A172 (cell line): ENCODE data around the gene ADCY1. TPM values are rescaled to one million over a fixed set of nuclear protein-coding genes. Genes with fewer than 3 reads are reported as not detected.
A peak's percentile ranks its signal among the peaks of the same experiment; 100 is the strongest.
"Not testable (repeated sequence)": the region's sequence is repeated elsewhere in the genome, so short reads cannot be mapped to it uniquely, and the experiment has no call there.

Source experiments
- DNase-seq: peaks from one replicate; pipeline ENCODE4 v3.0.0-alpha.2; 2015; ENCODE audit warnings: low spot score
- total RNA-seq: library from RNA; depleted of rRNA; stranded (reverse); fragments of >200 nt; shearing (Covaris generic); gene quantifications from 2 replicates; pipeline ENCODE4 v1.2.3, GENCODE V29; 2014

ADCY1 gene
- total RNA-seq, 1 experiment from 2014 or later = 3.5 TPM

- no peak for DNase-seq
These were observed 136.3 kb downstream of the ADCY1 start for GRCh38 chr7:45710271-45711160.

GRCh38 chr7:45711161-45711490 lies 137.0 kb downstream of the ADCY1 start:
- no peak for DNase-seq

GRCh38 chr7:45712057-45712689 lies 138.0 kb downstream of the ADCY1 start:
- no peak for DNase-seq

GRCh38 chr7:45712872-45713668 lies 138.9 kb downstream of the ADCY1 start:
- no peak for DNase-seq

GRCh38 chr7:45713669-45714520 lies 139.7 kb downstream of the ADCY1 start:
- no peak for DNase-seq

GRCh38 chr7:45714521-45714820 lies 140.3 kb downstream of the ADCY1 start:
- no peak for DNase-seq

- no peak for DNase-seq
These were observed 141.5 kb downstream of the ADCY1 start for GRCh38 chr7:45715471-45716352.

- DNase-seq = no peak
These were observed 142.4 kb downstream of the ADCY1 start for GRCh38 chr7:45716380-45717203.

- DNase-seq = no peak
These were observed 143.5 kb downstream of the ADCY1 start for GRCh38 chr7:45717537-45718235.

GRCh38 chr7:45718464-45719330 lies 144.5 kb downstream of the ADCY1 start:
- no peak for DNase-seq

GRCh38 chr7:45720989-45721388 lies 146.8 kb downstream of the ADCY1 start:
- DNase-seq = no peak

- DNase-seq = no peak
These were observed 147.8 kb downstream of the ADCY1 start for GRCh38 chr7:45721686-45722598.

GRCh38 chr7:45725231-45725630 lies 151.1 kb downstream of the ADCY1 start:
- not testable (repeated sequence) for DNase-seq

GRCh38 chr7:45726883-45727282 lies 152.7 kb downstream of the ADCY1 start:
- DNase-seq = no peak

GRCh38 chr7:45731692-45732443 lies 157.7 kb downstream of the ADCY1 start:
- DNase-seq = peak; percentile 95

GRCh38 chr7:45738920-45739319 lies 164.8 kb downstream of the ADCY1 start:
- not testable (repeated sequence) for DNase-seq
